ENCODE results near the gene ZDHHC7. TPM values are rescaled to one million over a fixed set of nuclear protein-coding genes. Genes with fewer than 3 reads are reported as not detected.
A peak's percentile ranks its signal among the peaks of the same experiment; 100 is the strongest.

ZDHHC7 gene
- total and polyA plus RNA-seq, 9 of the 15 experiments (the other 6 are each of a cell fraction or from before 2014, with no cell fraction given): 1.7 to 49.7 (median 37.4) TPM

GRCh38 chr16:84970447-84971127 lies 40.7 kb downstream of the ZDHHC7 start (continued):
- TF ChIP-seq RAD21 (CRISPR knock-in tag; conservative IDR thresholded peaks at IDR 0.05 in 1 of 2, IDR thresholded peaks at IDR 0.05 in 1 of 2) (peak; percentile 98 to 99), MBD2 (IDR thresholded peaks at IDR 0.05; ENCODE audit: borderline replicate concordance, low read depth) (no peak), ZNF121 (CRISPR knock-in tag; conservative IDR thresholded peaks at IDR 0.05) (no peak), TAF1 (IDR thresholded peaks at IDR 0.05; ENCODE audit: control insufficient read depth, extremely low read depth, insufficient read depth, low read length, severe bottlenecking) (no peak), HBP1 (CRISPR knock-in tag; IDR thresholded peaks at IDR 0.05) (no peak), ZNF124 (CRISPR knock-in tag; IDR thresholded peaks at IDR 0.05) (no peak), CREB5 (CRISPR knock-in tag; IDR thresholded peaks at IDR 0.05) (no peak), KLF10 (CRISPR knock-in tag; IDR thresholded peaks at IDR 0.05) (no peak), DEAF1 (CRISPR knock-in tag; IDR thresholded peaks at IDR 0.05) (peak; percentile 97), POLR2AphosphoS2 (IDR thresholded peaks at IDR 0.05; ENCODE audit: low read length) (no peak), NEUROD1 (IDR thresholded peaks at IDR 0.05; ENCODE audit: borderline replicate concordance, low read depth, low read length, partially characterized antibody) (no peak), KLF16 (IDR thresholded peaks at IDR 0.05) (0 out of 2 replicates have a peak, but pooled peaks have one; percentile 12), SP2 (IDR thresholded peaks at IDR 0.05; ENCODE audit: extremely low read depth, low read depth, low read length, poor library complexity, severe bottlenecking) (no peak), CCNT2 (IDR thresholded peaks at IDR 0.05; ENCODE audit: borderline replicate concordance, extremely low read depth, insufficient read length, low read depth, low read length) (no peak), ARID1B (IDR thresholded peaks at IDR 0.05) (0 out of 2 replicates have a peak, but pooled peaks have one; percentile 9), ZNF561 (CRISPR knock-in tag; conservative IDR thresholded peaks at IDR 0.05) (no peak), ZNF586 (CRISPR knock-in tag; conservative IDR thresholded peaks at IDR 0.05) (no peak), ZBTB11 (CRISPR knock-in tag; IDR thresholded peaks at IDR 0.05) (no peak)

All from K562 (cell line).